HepG2 (cell line): ENCODE measurements around the gene LENEP.
A peak's percentile ranks its signal among the peaks of the same experiment; 100 is the strongest.

Experiments used
- ARNT ChIP-seq: fragments of 450-650 bp; IDR thresholded peaks from 2 replicates; pipeline ENCODE4 v1.6.1; 2017
- ATF1 ChIP-seq: IDR thresholded peaks from 2 replicates; pipeline ENCODE4 v1.6.1; 2016; ENCODE audit warnings: mild to moderate bottlenecking, control low read depth
- CCAR2 ChIP-seq: fragments of 200-400 bp; formaldehyde crosslinking; optimal IDR thresholded peaks from 2 replicates; pipeline ENCODE3; 2018; ENCODE audit warnings: low read depth, mild to moderate bottlenecking, low read length, moderate library complexity
- FOXA1 ChIP-seq, 2 experiments: fragments of 450-650 bp in 1 of 2; sonication (generic) in 1 of 2; formaldehyde crosslinking in 1 of 2; IDR thresholded peaks; 2 replicates each; pipeline versions ENCODE4 v1.4.0 to v1.6.1; 2016 to 2020; ENCODE audit warnings: missing genetic modification reagents in 1 of 2
- IKZF1 ChIP-seq: fragments of 450-650 bp; IDR thresholded peaks from 2 replicates; pipeline ENCODE4 v1.7.1; 2016
- MAZ ChIP-seq, 2 experiments: sonication (generic) in 1 of 2; formaldehyde crosslinking in 1 of 2; IDR thresholded peaks; 2 replicates each; pipeline versions ENCODE4 v1.5.0 to v1.6.1; 2012 to 2020; ENCODE audit warnings: low read depth in 2 of 2, mild to moderate bottlenecking in 2 of 2, borderline replicate concordance in 1 of 2, improper control_type of control experiment in 1 of 2, low read length in 1 of 2, missing genetic modification reagents in 1 of 2, moderate library complexity in 1 of 2
- POLR2A ChIP-seq, 2 experiments: IDR thresholded peaks; 2 replicates each; pipeline ENCODE4 v1.6.1; 2011; ENCODE audit warnings: low read depth in 2 of 2, low read length in 2 of 2, mild to moderate bottlenecking in 1 of 2, moderate library complexity in 1 of 2; ENCODE audit not compliant: insufficient read depth in 1 of 2
- SRSF4 ChIP-seq: fragments of 200-400 bp; formaldehyde crosslinking; IDR thresholded peaks from one replicate; pipeline ENCODE4 v1.6.1; 2018; ENCODE audit warnings: mild to moderate bottlenecking, low read depth, low read length, moderate library complexity; ENCODE audit not compliant: poor library complexity, severe bottlenecking
- ZFP36 ChIP-seq: fragments of 150-350 bp; IDR thresholded peaks from 2 replicates; pipeline ENCODE4 v1.6.1; 2018; ENCODE audit warnings: borderline replicate concordance, low read length, low read depth; ENCODE audit not compliant: partially characterized antibody
- TF ChIP-seq, protein P1 (sequence below): sonication (generic); formaldehyde crosslinking; IDR thresholded peaks from 2 replicates; pipeline ENCODE4 v1.9.0; 2022; ENCODE audit warnings: missing genetic modification reagents, mild to moderate bottlenecking, borderline replicate concordance
- TF ChIP-seq, protein P2 (sequence below): sonication (generic); formaldehyde crosslinking; IDR thresholded peaks from 2 replicates; pipeline ENCODE4 v1.5.0; 2020; ENCODE audit warnings: mild to moderate bottlenecking, missing genetic modification reagents, moderate library complexity

DNA sequence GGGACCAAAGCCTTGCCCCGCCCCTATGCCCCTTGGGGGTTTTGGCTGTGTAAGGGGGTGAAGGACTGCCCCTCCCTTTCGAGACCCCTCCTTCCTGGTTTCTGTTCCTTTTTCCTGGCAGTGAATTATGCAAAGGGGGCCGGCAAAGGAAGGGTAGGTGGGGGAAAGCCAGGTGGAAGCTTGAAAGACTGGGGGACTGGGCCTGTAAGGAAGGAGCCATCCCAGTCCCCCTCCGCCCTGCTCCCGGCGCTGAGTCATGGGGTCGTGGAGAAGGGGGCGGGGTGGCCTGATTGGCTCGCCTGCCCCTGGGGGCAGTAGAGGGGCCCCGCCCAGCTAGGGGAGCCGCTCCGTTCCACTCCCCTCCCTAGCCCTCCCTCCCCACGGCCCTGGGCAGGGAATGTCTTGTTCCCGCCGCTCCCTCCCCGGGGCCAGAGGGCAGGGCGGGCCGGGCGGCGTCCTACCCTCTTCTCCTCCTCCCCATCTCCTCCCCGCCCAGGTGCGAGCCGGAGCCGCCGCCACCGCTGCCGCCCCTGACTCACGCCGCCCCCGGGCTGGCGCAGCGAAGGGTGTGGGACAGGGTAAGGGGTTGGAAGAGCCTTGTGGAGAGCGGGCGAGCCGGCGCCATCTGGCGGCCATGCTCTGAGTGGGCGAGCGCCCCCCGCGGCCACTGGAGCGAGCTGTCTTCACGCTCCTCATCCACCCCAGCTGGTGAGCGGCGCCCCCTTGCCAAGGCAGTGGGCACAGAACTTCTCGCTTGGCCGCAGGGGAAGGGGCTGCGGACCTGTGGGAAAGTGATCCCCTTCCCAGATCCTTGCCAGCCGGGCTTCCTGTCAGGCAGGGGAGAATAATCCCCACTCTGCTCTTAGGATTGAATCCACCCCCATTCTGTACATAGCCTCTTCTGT is 23.9 kb downstream of the LENEP start:
- TF ChIP-seq ARNT, result no peak
- TF ChIP-seq, protein P1, sequence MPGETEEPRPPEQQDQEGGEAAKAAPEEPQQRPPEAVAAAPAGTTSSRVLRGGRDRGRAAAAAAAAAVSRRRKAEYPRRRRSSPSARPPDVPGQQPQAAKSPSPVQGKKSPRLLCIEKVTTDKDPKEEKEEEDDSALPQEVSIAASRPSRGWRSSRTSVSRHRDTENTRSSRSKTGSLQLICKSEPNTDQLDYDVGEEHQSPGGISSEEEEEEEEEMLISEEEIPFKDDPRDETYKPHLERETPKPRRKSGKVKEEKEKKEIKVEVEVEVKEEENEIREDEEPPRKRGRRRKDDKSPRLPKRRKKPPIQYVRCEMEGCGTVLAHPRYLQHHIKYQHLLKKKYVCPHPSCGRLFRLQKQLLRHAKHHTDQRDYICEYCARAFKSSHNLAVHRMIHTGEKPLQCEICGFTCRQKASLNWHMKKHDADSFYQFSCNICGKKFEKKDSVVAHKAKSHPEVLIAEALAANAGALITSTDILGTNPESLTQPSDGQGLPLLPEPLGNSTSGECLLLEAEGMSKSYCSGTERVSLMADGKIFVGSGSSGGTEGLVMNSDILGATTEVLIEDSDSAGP (CRISPR knock-in tag), result peak; percentile 97
- no peak for TF ChIP-seq ATF1 (CRISPR knock-in tag)
- no peak for TF ChIP-seq SRSF4
- TF ChIP-seq MAZ (IDR thresholded peaks at IDR 0.05; ENCODE audit: borderline replicate concordance, low read depth, low read length), result peak; percentile 93
- TF ChIP-seq MAZ (CRISPR knock-in tag; IDR thresholded peaks at IDR 0.05; ENCODE audit: low read depth), result peak; percentile 99
- no peak for TF ChIP-seq CCAR2
- TF ChIP-seq ZFP36, result no peak
- TF ChIP-seq POLR2A (IDR thresholded peaks at IDR 0.05; ENCODE audit: insufficient read depth in 1 of 2, low read depth in 2 of 2, low read length in 2 of 2), result peak in 1 of 2 experiments; percentile 42; a peak in 1 of 4 replicates
- no peak for TF ChIP-seq FOXA1 (IDR thresholded peaks at IDR 0.05)
- TF ChIP-seq FOXA1 (CRISPR knock-in tag; IDR thresholded peaks at IDR 0.05), result peak; percentile 23; the same call in 1 of the 2 replicates
- TF ChIP-seq, protein P2, sequence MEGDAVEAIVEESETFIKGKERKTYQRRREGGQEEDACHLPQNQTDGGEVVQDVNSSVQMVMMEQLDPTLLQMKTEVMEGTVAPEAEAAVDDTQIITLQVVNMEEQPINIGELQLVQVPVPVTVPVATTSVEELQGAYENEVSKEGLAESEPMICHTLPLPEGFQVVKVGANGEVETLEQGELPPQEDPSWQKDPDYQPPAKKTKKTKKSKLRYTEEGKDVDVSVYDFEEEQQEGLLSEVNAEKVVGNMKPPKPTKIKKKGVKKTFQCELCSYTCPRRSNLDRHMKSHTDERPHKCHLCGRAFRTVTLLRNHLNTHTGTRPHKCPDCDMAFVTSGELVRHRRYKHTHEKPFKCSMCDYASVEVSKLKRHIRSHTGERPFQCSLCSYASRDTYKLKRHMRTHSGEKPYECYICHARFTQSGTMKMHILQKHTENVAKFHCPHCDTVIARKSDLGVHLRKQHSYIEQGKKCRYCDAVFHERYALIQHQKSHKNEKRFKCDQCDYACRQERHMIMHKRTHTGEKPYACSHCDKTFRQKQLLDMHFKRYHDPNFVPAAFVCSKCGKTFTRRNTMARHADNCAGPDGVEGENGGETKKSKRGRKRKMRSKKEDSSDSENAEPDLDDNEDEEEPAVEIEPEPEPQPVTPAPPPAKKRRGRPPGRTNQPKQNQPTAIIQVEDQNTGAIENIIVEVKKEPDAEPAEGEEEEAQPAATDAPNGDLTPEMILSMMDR (CRISPR knock-in tag), result peak; percentile 99
- TF ChIP-seq IKZF1, result no peak
